ENCODE results near the gene ALG3.
A peak's percentile ranks its signal among the peaks of the same experiment; 100 is the strongest.

ALG3 gene

GRCh38 chr3:184248454-184249411, at the start of gene ALG3:
ALG3 (minus strand) TSS chr3:184248962; CDS start chr3:184248940, 22 bp downstream.
- Histone ChIP-seq H3K4me3 (peak within 1 kb of the TSS; percentile 95), H3K36me3 (replicated peaks) (peaks cover 19% of the 10 kb centered on the region), H3K27me3 (ENCODE audit: low read depth) (no peaks in the 10 kb centered on the region), H3K4me1 (peaks cover 6% of the 10 kb centered on the region), H3K9me3 (no peaks in the 10 kb centered on the region)
- DNase-seq (ENCODE audit: low spot score in 2 of 2) = peak; percentile 72 to 92
- in situ Hi-C loops (cut with MboI; ENCODE audit: low sequenced_read_pairs) = no loop called here

- DNase-seq (ENCODE audit: low spot score in 2 of 2) = no peak
- H3K4me1 ChIP-seq = peaks cover 3% of the 10 kb centered on the region; the same call in 1 of the 2 replicates
- in situ Hi-C loops (cut with MboI; ENCODE audit: low sequenced_read_pairs) = no loop called here
- H3K36me3 ChIP-seq (replicated peaks) = peaks cover 16% of the 10 kb centered on the region
- H3K9me3 ChIP-seq = no peaks in the 10 kb centered on the region
- H3K4me3 ChIP-seq = no peak overlapping the region
- H3K27me3 ChIP-seq (ENCODE audit: low read depth) = no peaks in the 10 kb centered on the region
These were observed 47.9 kb upstream of the ALG3 start for GRCh38 chr3:184296616-184297015.

DNA sequence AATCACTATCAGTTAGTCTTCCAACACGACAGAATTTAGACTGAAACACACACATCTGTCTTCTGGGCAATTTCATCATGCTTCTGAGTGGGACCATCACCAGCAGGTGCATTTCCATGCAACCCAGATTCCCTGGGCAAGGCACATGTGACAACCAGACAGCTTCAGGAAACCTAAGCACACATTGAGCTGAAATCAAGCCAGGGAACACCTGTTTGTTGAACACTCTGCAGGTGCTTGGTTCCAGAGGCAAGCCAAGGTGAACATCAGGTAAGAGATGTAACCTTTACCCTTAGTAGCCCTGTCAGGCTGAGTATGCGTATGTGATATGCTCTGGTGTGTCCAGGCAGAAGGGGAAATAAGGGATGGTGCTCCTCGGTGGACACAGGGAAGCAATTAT, 47.0 kb upstream of the ALG3 start:
- Histone ChIP-seq H3K4me3 (no peak overlapping the region), H3K27me3 (ENCODE audit: low read depth) (no peaks in the 10 kb centered on the region), H3K4me1 (peaks cover 3% of the 10 kb centered on the region; the same call in 1 of the 2 replicates), H3K36me3 (replicated peaks) (peaks cover 7% of the 10 kb centered on the region), H3K9me3 (no peaks in the 10 kb centered on the region)
- no peak for DNase-seq (ENCODE audit: low spot score in 2 of 2)
- in situ Hi-C loops (cut with MboI; ENCODE audit: low sequenced_read_pairs) = no loop called here

DNA sequence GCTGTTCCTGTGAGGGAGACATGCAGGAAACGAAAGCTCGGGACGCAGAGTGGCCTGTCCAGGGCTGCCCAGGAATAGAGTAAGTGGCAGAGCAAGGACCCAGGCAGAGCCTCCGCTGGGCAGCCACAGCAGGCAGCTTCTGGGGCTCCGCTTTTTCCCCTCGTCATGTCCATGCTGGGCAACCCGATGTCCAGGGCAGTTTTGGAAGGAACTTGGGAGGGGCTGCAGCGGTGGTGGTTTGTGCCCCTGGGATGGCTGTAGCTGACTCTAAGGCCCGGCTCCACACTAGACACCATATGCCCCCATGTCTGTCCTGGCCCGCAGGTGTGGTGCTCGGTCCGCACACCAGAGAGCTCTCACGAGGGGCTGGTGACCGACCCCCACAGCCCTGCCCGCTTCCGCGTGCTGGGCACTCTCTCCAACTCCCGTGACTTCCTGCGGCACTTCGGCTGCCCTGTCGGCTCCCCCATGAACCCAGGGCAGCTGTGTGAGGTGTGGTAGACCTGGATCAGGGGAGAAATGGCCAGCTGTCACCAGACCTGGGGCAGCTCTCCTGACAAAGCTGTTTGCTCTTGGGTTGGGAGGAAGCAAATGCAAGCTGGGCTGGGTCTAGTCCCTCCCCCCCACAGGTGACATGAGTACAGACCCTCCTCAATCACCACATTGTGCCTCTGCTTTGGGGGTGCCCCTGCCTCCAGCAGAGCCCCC, 43.1 kb upstream of the ALG3 start:
- Histone ChIP-seq H3K36me3 (replicated peaks) (no peaks in the 10 kb centered on the region), H3K4me1 (no peaks in the 10 kb centered on the region), H3K9me3 (no peaks in the 10 kb centered on the region), H3K4me3 (no peak overlapping the region), H3K27me3 (ENCODE audit: low read depth) (no peaks in the 10 kb centered on the region; the same call in 1 of the 2 replicates)
- DNase-seq (ENCODE audit: low spot score in 2 of 2) = no peak
- in situ Hi-C loops (cut with MboI; ENCODE audit: low sequenced_read_pairs) = no loop called here

DNA sequence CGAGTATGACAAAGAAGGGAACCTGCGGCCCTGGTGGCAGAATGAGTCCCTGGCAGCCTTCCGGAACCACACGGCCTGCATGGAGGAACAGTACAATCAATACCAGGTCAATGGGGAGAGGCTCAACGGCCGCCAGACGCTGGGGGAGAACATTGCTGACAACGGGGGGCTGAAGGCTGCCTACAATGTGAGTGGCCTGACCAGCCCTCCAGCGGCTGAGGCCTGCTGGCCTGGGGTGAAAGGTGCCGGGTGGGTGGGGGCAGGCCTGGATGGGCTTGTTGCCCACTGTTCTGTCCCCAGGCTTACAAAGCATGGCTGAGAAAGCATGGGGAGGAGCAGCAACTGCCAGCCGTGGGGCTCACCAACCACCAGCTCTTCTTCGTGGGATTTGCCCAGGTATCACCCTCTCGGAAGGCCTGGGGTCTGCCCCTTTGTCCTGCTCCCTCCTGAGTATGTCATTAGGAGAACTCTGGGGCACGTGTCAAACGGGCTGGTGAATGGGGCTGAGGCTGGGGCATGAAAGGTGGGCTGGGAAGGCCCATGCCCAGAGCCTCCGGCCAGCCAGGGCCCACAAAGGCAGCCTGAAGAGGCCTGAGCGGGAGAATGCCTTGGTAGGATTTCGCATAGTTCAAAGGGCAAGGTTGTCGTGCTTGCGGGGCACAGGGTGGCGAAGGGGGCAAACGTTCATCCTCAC, 42.4 kb upstream of the ALG3 start:
- in situ Hi-C loops (cut with MboI; ENCODE audit: low sequenced_read_pairs) = no loop called here
- DNase-seq (ENCODE audit: low spot score in 2 of 2) = no peak
- no peaks in the 10 kb centered on the region for H3K9me3 ChIP-seq
- H3K4me3 ChIP-seq = no peak overlapping the region
- H3K4me1 ChIP-seq = no peaks in the 10 kb centered on the region
- H3K27me3 ChIP-seq (ENCODE audit: low read depth) = no peaks in the 10 kb centered on the region; the same call in 1 of the 2 replicates
- no peaks in the 10 kb centered on the region for H3K36me3 ChIP-seq (replicated peaks)

GRCh38 chr3:184290331-184290730, 41.6 kb upstream of the ALG3 start:
- no peak overlapping the region for H3K4me3 ChIP-seq
- in situ Hi-C loops (cut with MboI; ENCODE audit: low sequenced_read_pairs) = no loop called here
- no peaks in the 10 kb centered on the region; the same call in 1 of the 2 replicates for H3K27me3 ChIP-seq (ENCODE audit: low read depth)
- no peaks in the 10 kb centered on the region for H3K4me1 ChIP-seq
- no peak for DNase-seq (ENCODE audit: low spot score in 2 of 2)
- H3K36me3 ChIP-seq (replicated peaks) = no peaks in the 10 kb centered on the region
- no peaks in the 10 kb centered on the region for H3K9me3 ChIP-seq

DNA sequence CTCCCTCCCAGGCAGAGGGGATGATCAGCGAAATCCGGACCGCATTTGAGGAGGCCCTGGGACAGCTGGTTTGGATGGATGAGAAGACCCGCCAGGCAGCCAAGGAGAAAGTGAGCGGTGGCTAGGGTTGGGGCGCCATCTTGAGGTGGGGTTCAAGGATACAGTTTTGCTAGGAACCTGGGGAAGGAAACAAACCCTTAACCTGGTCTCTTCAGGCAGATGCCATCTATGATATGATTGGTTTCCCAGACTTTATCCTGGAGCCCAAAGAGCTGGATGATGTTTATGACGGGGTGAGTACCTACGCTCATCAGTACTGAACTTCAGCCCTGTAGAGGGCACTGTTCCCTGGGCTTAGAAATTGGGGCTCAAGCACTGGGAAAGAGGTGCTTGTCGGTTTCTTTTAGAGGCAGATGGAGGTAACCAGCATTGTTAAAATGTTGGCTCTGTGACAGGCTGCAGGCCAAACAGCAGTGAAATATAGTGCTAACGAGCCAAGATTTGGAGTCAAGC, 40.7 kb upstream of the ALG3 start:
- H3K36me3 ChIP-seq (replicated peaks) = no peaks in the 10 kb centered on the region
- DNase-seq (ENCODE audit: low spot score in 2 of 2) = peak; percentile 45 to 83
- no peak overlapping the region for H3K4me3 ChIP-seq
- H3K9me3 ChIP-seq = no peaks in the 10 kb centered on the region
- in situ Hi-C loops (cut with MboI; ENCODE audit: low sequenced_read_pairs) = loop anchor here (5.0 kb wide), 1 partner anchor 397 kb away; no protein-coding TSS in a partner anchor
- no peaks in the 10 kb centered on the region for H3K4me1 ChIP-seq
- no peaks in the 10 kb centered on the region; the same call in 1 of the 2 replicates for H3K27me3 ChIP-seq (ENCODE audit: low read depth)

- peak; percentile 55 to 80 for DNase-seq (ENCODE audit: low spot score in 2 of 2)
- H3K36me3 ChIP-seq (replicated peaks) = no peaks in the 10 kb centered on the region
- no peak overlapping the region for H3K4me3 ChIP-seq
- H3K4me1 ChIP-seq = no peaks in the 10 kb centered on the region
- in situ Hi-C loops (cut with MboI; ENCODE audit: low sequenced_read_pairs) = loop anchor here (5.0 kb wide), 1 partner anchor 392 kb away; no protein-coding TSS in a partner anchor
- no peaks in the 10 kb centered on the region for H3K9me3 ChIP-seq
- no peaks in the 10 kb centered on the region; the same call in 1 of the 2 replicates for H3K27me3 ChIP-seq (ENCODE audit: low read depth)
These were observed 35.9 kb upstream of the ALG3 start for GRCh38 chr3:184284696-184285095.

- H3K9me3 ChIP-seq = no peaks in the 10 kb centered on the region
- no peaks in the 10 kb centered on the region for H3K4me1 ChIP-seq
- DNase-seq (ENCODE audit: low spot score in 2 of 2) = no peak
- H3K27me3 ChIP-seq (ENCODE audit: low read depth) = no peaks in the 10 kb centered on the region
- H3K36me3 ChIP-seq (replicated peaks) = no peaks in the 10 kb centered on the region
- H3K4me3 ChIP-seq = no peak overlapping the region
- in situ Hi-C loops (cut with MboI; ENCODE audit: low sequenced_read_pairs) = no loop called here
These were observed 34.9 kb upstream of the ALG3 start for GRCh38 chr3:184283681-184284080.

- in situ Hi-C loops (cut with MboI; ENCODE audit: low sequenced_read_pairs) = no loop called here
These were observed 34.2 kb upstream of the ALG3 start for GRCh38 chr3:184282941-184283340.

DNA sequence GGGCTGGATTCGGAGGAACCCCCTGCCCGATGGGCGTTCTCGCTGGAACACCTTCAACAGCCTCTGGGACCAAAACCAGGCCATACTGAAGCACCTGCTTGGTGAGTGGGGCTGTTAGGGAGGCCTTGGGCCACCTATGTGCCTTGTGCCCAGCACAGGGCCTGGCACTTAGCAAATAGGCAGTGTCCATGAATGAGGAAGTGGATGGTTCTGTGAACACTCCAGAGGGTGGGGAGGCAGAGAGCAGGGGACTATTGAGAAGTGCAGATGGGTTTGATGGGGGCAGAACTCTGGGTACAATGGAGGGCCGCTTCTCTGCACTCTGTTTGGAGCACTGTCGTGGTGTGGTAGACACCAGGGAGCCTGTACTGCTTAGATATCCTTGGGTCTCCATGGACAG, 28.6 kb upstream of the ALG3 start:
- no peaks in the 10 kb centered on the region for H3K9me3 ChIP-seq
- no peaks in the 10 kb centered on the region for H3K36me3 ChIP-seq (replicated peaks)
- H3K27me3 ChIP-seq (ENCODE audit: low read depth) = no peaks in the 10 kb centered on the region
- no peak overlapping the region for H3K4me3 ChIP-seq
- no peaks in the 10 kb centered on the region for H3K4me1 ChIP-seq
- in situ Hi-C loops (cut with MboI; ENCODE audit: low sequenced_read_pairs) = no loop called here
- no peak for DNase-seq (ENCODE audit: low spot score in 2 of 2)

More at GRCh38 chr3:184282941-184283340, 34.2 kb upstream of the ALG3 start:
- DNase-seq (ENCODE audit: low spot score in 2 of 2) = no peak
- no peaks in the 10 kb centered on the region for H3K4me1 ChIP-seq
- H3K4me3 ChIP-seq = no peak overlapping the region
- H3K36me3 ChIP-seq (replicated peaks) = no peaks in the 10 kb centered on the region
- H3K27me3 ChIP-seq (ENCODE audit: low read depth) = no peaks in the 10 kb centered on the region
- no peaks in the 10 kb centered on the region for H3K9me3 ChIP-seq

GRCh38 chr3:184275961-184276910, 27.5 kb upstream of the ALG3 start, which contains the start of gene ECE2:
ECE2 (plus strand) TSS chr3:184276022; CDS start chr3:184276154, 132 bp downstream.
- Histone ChIP-seq H3K9me3 (no peaks in the 10 kb centered on the region), H3K36me3 (replicated peaks) (no peaks in the 10 kb centered on the region), H3K27me3 (ENCODE audit: low read depth) (no peaks in the 10 kb centered on the region), H3K4me3 (no peak within 1 kb of the TSS), H3K4me1 (no peaks in the 10 kb centered on the region)
- DNase-seq (ENCODE audit: low spot score in 2 of 2) = no peak
- in situ Hi-C loops (cut with MboI; ENCODE audit: low sequenced_read_pairs) = no loop called here
